Measurements from ENCODE around the gene HUNK. TPM values are rescaled to one million over a fixed set of nuclear protein-coding genes. Genes with fewer than 3 reads are reported as not detected.

The HUNK gene
- total RNA-seq, 1 donor from 2014 or later: 1.9 TPM

- no peak for TF ChIP-seq CTCF (IDR thresholded peaks at IDR 0.05)
- intact Hi-C loops (cut with DNase I): no loop called here
- DNase-seq (no peak), ATAC-seq (no peak)
- Histone ChIP-seq H3K27me3 (ENCODE audit: low read depth) (no peaks in the 10 kb centered on the region), H3K36me3 (no peaks in the 10 kb centered on the region), H3K9me3 (no peaks in the 10 kb centered on the region), H3K4me1 (no peaks in the 10 kb centered on the region), H3K27ac (no peak overlapping the region), H3K4me3 (no peak overlapping the region)
Measured at GRCh38 chr21:32004291-32004690, 131.5 kb downstream of the HUNK start.

GRCh38 chr21:32007456-32007855 lies 134.6 kb downstream of the HUNK start:
- ATAC-seq (no peak), DNase-seq (no peak)
- Histone ChIP-seq H3K27ac (no peak overlapping the region), H3K4me1 (no peaks in the 10 kb centered on the region), H3K9me3 (no peaks in the 10 kb centered on the region), H3K27me3 (ENCODE audit: low read depth) (no peaks in the 10 kb centered on the region), H3K4me3 (no peak overlapping the region), H3K36me3 (no peaks in the 10 kb centered on the region)
- TF ChIP-seq CTCF (IDR thresholded peaks at IDR 0.05): no peak
- intact Hi-C loops (cut with DNase I): no loop called here

GRCh38 chr21:32008714-32009113 lies 135.9 kb downstream of the HUNK start:
- intact Hi-C loops (cut with DNase I): no loop called here
- no peaks in the 10 kb centered on the region for H3K27me3 ChIP-seq (ENCODE audit: low read depth)
- H3K4me3 ChIP-seq: no peak overlapping the region
- no peaks in the 10 kb centered on the region for H3K36me3 ChIP-seq
- no peak overlapping the region for H3K27ac ChIP-seq
- TF ChIP-seq CTCF (IDR thresholded peaks at IDR 0.05): no peak
- H3K9me3 ChIP-seq: no peaks in the 10 kb centered on the region
- DNase-seq: no peak
- H3K4me1 ChIP-seq: no peaks in the 10 kb centered on the region
- ATAC-seq: no peak

- intact Hi-C loops (cut with DNase I): no loop called here
- no peak for TF ChIP-seq CTCF (IDR thresholded peaks at IDR 0.05)
- Histone ChIP-seq H3K36me3 (no peaks in the 10 kb centered on the region), H3K27me3 (ENCODE audit: low read depth) (no peaks in the 10 kb centered on the region), H3K9me3 (no peaks in the 10 kb centered on the region), H3K27ac (no peak overlapping the region), H3K4me1 (no peaks in the 10 kb centered on the region), H3K4me3 (no peak overlapping the region)
- DNase-seq: no peak
- no peak for ATAC-seq
Measured at GRCh38 chr21:32009263-32009662, 136.4 kb downstream of the HUNK start.

GRCh38 chr21:32015461-32016139 lies 142.8 kb downstream of the HUNK start:
- intact Hi-C loops (cut with DNase I): no loop called here
- ATAC-seq: peak in 1 of 2 donors; percentile 50
- Histone ChIP-seq H3K4me3 (no peak overlapping the region), H3K27me3 (ENCODE audit: low read depth) (no peaks in the 10 kb centered on the region), H3K27ac (no peak overlapping the region), H3K4me1 (no peaks in the 10 kb centered on the region), H3K9me3 (no peaks in the 10 kb centered on the region), H3K36me3 (no peaks in the 10 kb centered on the region)
- DNase-seq: no peak
- no peak for TF ChIP-seq CTCF (IDR thresholded peaks at IDR 0.05)
